HuH-7.5 (cell line): ENCODE data around the gene MCOLN1.
"Not testable (repeated sequence)": the region's sequence is repeated elsewhere in the genome, so short reads cannot be mapped to it uniquely, and the experiment has no call there.

Experiments used
- DNase-seq: peaks from one replicate; pipeline ENCODE4 v3.0.0; 2011; ENCODE audit warnings: low spot score

The MCOLN1 gene

GRCh38 chr19:7544626-7545025, 22.2 kb downstream of the MCOLN1 start:
- no peak for DNase-seq

- DNase-seq, result no peak
Measured at GRCh38 chr19:7545300-7545699, 22.9 kb downstream of the MCOLN1 start.

- no peak for DNase-seq
Measured at GRCh38 chr19:7545904-7546303, 23.5 kb downstream of the MCOLN1 start.

DNA sequence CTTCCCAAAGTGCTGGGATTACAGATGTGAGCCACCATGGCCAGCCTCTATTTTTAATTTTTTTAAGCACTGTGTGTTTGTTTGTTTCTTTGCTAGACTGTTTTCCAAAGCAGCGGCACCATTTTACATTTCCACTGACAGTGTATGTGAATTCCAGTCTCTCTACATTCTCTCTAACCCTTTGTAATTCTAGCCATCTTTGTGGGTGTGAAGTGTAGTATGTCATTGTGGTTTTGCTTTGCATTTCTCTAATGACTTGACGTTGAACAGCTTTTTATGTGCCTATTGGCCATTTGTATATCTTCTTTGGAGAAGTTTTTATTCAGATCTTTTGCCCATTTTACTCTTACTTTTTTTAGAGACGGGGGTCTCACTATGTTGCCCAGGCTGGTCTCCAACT, 24.7 kb downstream of the MCOLN1 start:
- no peak for DNase-seq

GRCh38 chr19:7549429-7550148, 27.2 kb downstream of the MCOLN1 start:
- no peak for DNase-seq

- DNase-seq, result no peak
Measured at GRCh38 chr19:7550169-7550770, 27.8 kb downstream of the MCOLN1 start.

DNA sequence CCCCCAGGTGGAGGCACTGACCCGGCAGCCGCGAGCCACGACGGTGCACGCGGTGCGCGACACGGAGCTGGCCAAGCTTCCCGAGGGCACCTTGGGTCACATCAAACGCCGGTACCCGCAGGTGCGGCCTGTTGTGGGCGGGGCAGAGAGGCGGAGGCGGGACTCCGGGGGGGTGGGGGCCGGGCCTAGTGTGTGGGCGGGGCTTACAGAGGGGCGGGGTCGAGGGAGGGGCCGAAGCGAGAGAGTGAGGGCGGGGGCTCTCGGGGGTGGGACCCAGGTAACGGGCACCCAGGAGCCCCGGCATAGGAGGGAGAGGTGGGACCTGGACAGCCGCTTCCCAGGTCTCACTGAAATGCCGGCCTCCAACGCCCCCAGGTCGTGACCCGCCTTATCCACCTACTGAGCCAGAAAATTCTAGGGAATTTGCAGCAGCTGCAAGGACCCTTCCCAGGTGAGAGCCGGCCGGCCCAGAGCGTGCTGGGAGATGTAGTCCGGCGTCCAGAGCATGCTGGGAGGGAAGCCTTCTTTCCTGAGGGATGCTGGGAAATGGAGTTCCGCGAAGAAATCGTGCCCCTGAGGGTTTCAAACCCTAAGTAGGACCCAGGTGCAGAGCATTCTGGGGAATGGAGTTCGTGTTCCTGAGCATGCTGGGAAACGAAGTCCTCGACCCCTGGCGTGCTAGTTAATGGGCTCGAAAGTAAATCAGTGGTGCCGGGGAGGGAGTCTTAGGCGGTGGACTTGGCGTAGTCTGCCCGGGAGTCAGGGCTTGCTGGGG, 28.8 kb downstream of the MCOLN1 start:
- DNase-seq, result no peak

GRCh38 chr19:7552781-7553180, 30.4 kb downstream of the MCOLN1 start:
- no peak for DNase-seq

GRCh38 chr19:7554565-7554964, 32.1 kb downstream of the MCOLN1 start:
- DNase-seq, result no peak

GRCh38 chr19:7554990-7555864, 32.8 kb downstream of the MCOLN1 start:
- DNase-seq, result peak; percentile 35

DNA sequence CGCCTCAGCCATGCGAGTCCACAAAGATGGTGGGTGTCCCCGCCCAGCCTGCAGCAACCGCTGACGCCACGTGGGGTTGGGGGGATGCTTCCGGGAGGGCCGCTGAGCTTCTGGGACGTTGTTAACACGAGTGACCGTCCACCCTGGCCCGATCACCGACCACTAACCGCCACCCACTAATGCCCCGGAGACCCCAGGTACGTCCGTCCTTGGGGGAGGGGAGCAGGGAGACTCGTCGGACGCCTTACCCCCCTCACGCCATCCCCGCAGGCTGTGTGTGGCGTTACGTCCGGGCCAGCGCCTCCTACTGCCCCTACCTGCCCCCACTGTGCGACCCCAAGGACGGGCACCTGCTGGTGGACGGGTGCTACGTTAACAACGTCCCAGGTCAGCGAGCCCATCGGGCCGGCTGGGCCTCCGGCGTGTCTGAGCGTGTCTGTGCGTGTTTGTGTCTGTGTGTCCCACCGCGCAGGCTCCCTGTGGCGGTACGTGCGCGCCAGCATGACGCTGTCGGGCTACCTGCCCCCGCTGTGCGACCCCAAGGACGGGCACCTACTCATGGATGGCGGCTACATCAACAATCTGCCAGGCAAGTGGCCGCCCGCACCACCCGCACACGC, 34.4 kb downstream of the MCOLN1 start:
- no peak for DNase-seq

DNA sequence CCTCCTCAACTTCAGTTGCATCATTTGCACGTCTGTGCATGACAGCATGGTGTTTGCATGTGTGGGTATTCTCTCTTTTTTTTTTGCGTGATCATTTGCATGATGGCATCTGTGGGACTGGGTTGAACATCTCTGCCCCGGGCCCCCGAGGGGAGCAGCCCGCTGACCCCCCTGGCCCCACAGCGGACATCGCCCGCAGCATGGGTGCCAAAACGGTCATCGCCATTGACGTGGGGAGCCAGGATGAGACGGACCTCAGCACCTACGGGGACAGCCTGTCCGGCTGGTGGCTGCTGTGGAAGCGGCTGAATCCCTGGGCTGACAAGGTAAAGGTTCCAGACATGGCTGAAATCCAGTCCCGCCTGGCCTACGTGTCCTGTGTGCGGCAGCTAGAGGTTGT, 36.2 kb downstream of the MCOLN1 start:
- DNase-seq, result no peak

DNA sequence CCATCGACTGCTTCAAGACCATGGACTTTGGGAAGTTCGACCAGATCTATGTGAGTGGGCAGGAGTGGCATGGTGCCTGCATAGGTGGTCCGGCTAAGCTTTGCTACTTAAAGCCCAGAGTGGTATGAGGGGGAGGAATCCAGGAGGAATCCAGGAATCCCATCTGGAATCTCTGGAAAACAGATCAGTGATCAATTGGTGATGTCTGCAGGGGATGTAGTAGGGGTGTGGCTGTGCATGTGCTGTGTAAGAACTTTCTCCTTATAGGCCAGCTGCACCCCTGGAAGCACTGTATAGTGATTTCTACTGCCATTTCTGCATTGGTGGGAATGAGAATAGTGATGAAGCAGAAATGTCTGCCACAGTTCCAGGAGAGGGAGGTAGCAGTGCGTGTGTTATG, 36.7 kb downstream of the MCOLN1 start:
- no peak for DNase-seq

DNA sequence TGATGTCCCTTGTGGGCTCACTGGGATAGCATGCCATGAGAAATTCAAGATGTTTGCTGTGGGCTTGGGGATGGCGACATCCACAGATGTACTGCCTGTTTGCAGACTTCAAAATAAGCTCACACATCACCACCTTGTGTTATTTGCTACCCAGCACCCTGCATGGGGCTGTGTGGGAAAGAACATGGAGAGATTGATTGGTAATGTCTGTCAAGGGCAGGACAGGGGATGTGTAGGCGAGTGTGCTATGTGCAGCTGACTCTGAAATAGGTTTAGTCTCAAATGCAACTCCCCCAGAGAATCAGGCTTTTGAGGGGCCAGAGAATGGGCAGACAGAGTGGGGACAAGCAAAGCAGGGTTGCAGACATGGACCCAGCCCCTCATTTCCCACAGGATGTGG, 37.8 kb downstream of the MCOLN1 start:
- DNase-seq, result no peak

GRCh38 chr19:7561325-7561724, 38.9 kb downstream of the MCOLN1 start:
- DNase-seq, result no peak

GRCh38 chr19:7562646-7563393, 40.4 kb downstream of the MCOLN1 start:
- peak; percentile 22 for DNase-seq

- DNase-seq, result no peak
Measured at GRCh38 chr19:7564866-7565265, 42.4 kb downstream of the MCOLN1 start.

DNA sequence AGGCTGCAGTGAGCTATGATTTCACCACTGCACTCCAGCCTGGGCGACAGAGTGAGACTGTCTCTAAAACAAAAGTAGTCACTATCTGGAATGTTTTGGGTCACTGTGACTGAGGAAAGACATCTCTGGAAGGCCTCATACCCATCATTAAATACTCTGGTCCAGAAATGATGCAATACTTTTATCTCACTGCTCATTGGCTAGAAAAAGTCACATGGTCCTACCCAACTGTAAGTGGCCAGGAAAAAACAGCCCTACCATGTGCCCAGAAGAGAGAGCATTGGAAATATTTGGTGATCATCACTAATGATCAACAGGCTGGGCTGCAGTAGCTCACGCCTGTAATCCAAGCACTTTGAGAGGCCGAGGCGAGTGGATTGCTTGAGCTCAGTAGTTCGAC, 42.9 kb downstream of the MCOLN1 start:
- DNase-seq, result no peak

- no peak for DNase-seq
Measured at GRCh38 chr19:7570761-7571160, 48.3 kb downstream of the MCOLN1 start.

DNA sequence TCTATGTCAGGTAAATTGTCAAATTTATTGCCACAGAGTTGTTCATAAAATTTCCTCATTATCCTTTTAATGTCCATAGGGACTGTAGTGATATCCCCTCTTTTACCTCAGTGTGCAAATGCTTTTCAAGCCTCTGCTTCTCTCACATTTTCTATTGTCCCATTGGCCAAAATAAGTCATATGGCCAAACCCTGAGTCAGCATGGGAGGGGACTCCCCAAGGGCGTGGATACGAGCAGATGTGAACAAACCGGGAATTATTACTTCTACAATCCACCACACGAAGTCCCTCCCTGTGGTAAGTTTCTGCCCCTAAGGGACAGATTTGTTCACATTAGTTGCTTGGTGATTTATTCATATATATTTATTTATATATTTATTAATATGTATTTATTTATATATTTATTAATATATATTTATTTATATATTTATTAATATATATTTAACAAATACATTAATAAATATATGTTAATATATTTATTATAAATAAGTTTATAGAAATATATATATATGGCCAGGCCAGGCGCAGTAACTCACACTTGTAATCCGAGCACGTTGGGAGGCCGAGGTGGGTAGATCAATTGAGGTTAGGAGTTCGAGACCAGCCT, 53.1 kb downstream of the MCOLN1 start:
- DNase-seq, result no peak

- not testable (repeated sequence) for DNase-seq
Measured at GRCh38 chr19:7577422-7577821, 55.0 kb downstream of the MCOLN1 start.
